Progenitor cell of endocrine pancreas (in vitro differentiated cells): Measurements from ENCODE around the gene IFI30. TPM values are rescaled to one million over a fixed set of nuclear protein-coding genes. Genes with fewer than 3 reads are reported as not detected.
"Not testable (repeated sequence)": the region's sequence is repeated elsewhere in the genome, so short reads cannot be mapped to it uniquely, and the experiment has no call there.

Experiments
- DNase-seq: peaks from one replicate; pipeline ENCODE4 v3.0.0; 2021; ENCODE audit warnings: low spot score; ENCODE audit not compliant: unreplicated experiment
- H3K27ac Mint-ChIP-seq: 2 replicates; pipeline ENCODE4 v1.8.0; 2021; ENCODE audit warnings: mild to moderate bottlenecking, moderate library complexity, mixed read lengths
- H3K27me3 Mint-ChIP-seq: 2 replicates; pipeline ENCODE4 v1.8.0; 2021; ENCODE audit warnings: mixed read lengths
- H3K36me3 Mint-ChIP-seq: 2 replicates; pipeline ENCODE4 v1.8.0; 2022; ENCODE audit warnings: mixed read lengths; ENCODE audit not compliant: insufficient read depth
- H3K4me1 Mint-ChIP-seq: 2 replicates; pipeline ENCODE4 v1.8.0; 2021; ENCODE audit warnings: low read depth, mixed read lengths
- H3K4me3 Mint-ChIP-seq: 2 replicates; pipeline ENCODE4 v1.8.0; 2021; ENCODE audit warnings: low read depth, mild to moderate bottlenecking, moderate library complexity, mixed read lengths
- H3K9me3 Mint-ChIP-seq: 2 replicates; pipeline ENCODE4 v1.8.0; 2021; ENCODE audit warnings: low read depth, mixed read lengths
- total RNA-seq: library from RNA; stranded (reverse); gene quantifications from 2 replicates; pipeline ENCODE4 v1.2.1, GENCODE V29; 2021
- TF ChIP-seq, protein P1 (sequence below): fragments of 200-600 bp; sonication (generic); IDR thresholded peaks from one replicate; pipeline ENCODE4 v1.5.0; 2021; ENCODE audit warnings: antibody characterized with exemption, mild to moderate bottlenecking; ENCODE audit not compliant: unreplicated experiment

IFI30 gene
- total RNA-seq, 1 donor from 2014 or later, result not detected

DNA sequence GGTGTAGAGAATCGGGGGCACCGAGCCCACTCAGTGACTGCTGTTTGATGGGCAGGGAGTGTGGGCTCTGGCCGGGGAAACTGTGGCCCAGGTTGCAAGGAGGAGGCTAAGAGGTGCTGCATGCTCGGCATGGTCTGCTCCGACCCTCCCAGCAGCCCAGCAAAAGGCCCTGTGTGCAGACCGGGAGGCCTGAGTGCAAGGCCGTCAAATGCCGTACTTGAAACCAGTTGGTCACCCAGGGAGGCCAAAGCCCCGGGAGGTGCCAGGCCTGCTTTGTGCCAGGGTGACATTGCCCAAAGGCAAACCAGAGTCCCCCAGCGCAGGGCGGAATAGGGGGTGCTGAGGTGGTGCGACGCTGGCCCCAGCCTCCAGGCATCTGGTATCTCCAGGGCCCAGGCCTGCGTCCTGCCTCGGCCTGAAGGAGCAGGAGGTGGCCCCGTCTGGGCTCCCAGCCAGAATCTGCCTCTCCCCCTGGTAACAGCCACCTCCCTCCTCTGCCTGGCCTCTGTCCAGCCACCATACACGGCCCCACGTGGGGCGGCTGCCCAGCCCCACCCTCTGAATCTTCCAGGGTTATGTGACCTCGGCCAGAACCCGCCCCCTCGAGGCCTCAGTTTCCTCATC is 16.7 kb upstream of the IFI30 start:
- no peak for DNase-seq
- TF ChIP-seq, protein P1, sequence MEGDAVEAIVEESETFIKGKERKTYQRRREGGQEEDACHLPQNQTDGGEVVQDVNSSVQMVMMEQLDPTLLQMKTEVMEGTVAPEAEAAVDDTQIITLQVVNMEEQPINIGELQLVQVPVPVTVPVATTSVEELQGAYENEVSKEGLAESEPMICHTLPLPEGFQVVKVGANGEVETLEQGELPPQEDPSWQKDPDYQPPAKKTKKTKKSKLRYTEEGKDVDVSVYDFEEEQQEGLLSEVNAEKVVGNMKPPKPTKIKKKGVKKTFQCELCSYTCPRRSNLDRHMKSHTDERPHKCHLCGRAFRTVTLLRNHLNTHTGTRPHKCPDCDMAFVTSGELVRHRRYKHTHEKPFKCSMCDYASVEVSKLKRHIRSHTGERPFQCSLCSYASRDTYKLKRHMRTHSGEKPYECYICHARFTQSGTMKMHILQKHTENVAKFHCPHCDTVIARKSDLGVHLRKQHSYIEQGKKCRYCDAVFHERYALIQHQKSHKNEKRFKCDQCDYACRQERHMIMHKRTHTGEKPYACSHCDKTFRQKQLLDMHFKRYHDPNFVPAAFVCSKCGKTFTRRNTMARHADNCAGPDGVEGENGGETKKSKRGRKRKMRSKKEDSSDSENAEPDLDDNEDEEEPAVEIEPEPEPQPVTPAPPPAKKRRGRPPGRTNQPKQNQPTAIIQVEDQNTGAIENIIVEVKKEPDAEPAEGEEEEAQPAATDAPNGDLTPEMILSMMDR, result no peak
- H3K4me1 Mint-ChIP-seq, result peaks cover 11% of the 10 kb centered on the region
- H3K27ac Mint-ChIP-seq, result no peak overlapping the region
- no peaks in the 10 kb centered on the region for H3K9me3 Mint-ChIP-seq
- peaks cover 5% of the 10 kb centered on the region for H3K36me3 Mint-ChIP-seq
- H3K4me3 Mint-ChIP-seq, result no peak overlapping the region
- H3K27me3 Mint-ChIP-seq, result no peaks in the 10 kb centered on the region

DNA sequence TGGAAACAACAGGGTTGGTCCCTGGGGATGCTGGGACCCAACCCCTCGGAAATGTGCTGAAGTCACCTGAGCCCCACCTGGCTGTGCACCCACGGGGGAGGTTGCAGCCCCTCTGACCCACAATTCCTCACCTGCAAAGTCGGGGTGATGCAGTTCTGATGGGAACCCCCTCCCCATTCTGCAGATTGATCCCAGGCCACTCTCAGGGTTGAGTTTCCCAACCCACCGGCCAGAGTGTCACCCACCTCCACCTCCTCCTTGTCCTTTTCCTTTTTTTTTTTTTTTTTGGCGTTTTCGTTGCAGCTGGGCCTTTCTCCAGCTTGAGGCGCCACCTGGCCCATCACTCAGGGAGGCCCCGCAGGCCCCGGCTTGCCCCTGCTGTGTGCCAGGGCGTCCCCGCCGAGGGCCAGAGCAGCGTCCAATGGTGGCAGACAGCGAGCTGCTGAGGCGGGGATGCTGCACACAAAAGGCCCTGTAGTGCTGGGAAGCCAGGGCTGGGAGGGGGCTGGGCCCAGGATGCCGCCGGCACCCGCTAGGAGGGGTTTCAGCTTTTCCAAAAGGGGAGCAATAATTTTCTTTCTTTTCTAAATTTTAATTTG is 16.0 kb upstream of the IFI30 start:
- no peak overlapping the region for H3K4me3 Mint-ChIP-seq
- H3K27ac Mint-ChIP-seq, result no peak overlapping the region
- H3K27me3 Mint-ChIP-seq, result no peaks in the 10 kb centered on the region

DNA sequence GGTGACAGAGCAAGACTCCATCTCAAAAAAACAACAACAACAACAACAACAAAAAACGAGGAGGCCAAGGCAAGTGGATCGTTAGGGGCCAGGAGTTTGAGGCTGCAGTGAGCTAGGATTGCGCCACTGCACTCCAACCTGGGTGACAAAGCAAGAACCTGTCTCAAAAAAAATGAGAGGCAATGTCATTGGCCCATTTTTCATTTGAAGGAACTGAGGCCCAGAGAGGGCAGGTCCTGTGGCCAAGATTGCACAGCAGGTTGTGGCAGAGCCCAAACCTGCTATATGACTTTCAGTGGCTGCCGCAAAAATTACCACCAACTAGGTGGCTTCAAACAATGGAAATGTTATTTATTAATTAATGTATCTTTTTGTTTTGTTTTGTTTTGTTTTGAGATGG is 15.1 kb upstream of the IFI30 start:
- no peak overlapping the region for H3K27ac Mint-ChIP-seq
- peaks cover 9% of the 10 kb centered on the region for H3K4me1 Mint-ChIP-seq
- H3K27me3 Mint-ChIP-seq, result no peaks in the 10 kb centered on the region
- H3K4me3 Mint-ChIP-seq, result no peak overlapping the region
- peaks cover 9% of the 10 kb centered on the region for H3K36me3 Mint-ChIP-seq
- TF ChIP-seq, protein P1, result no peak
- H3K9me3 Mint-ChIP-seq, result no peaks in the 10 kb centered on the region
- no peak for DNase-seq

More for the DNA sequence above, 16.0 kb upstream of the IFI30 start:
- Mint-ChIP-seq H3K36me3 (peaks cover 6% of the 10 kb centered on the region), H3K9me3 (no peaks in the 10 kb centered on the region), H3K4me1 (peaks cover 9% of the 10 kb centered on the region)
- TF ChIP-seq, protein P1, result no peak
- DNase-seq, result no peak

DNA sequence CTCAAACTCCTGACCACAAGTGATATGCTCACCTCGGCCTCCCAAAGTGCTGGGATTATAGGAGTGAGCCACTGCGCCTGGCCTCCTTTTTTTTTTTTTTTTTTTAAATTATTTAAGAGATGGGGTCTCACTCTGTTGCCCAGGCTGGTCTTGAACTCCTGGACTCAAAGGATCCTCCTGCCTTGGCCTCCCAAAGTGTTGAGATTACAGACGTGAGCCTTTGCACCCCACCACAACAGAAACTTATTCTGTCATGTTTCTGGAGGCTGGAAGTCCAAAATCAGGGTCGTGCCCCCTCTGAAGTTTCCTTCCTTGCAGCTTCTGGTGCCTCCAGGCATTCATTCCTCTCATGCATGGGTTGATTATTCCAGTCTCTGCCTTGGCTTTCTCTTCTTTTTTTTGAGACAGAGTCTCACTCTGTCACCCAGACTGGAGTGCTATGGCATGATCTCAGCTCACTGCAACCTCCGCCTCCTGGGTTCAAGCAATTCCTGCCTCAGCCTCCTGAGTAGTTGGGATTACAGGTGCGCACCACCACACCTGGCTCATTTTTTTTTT is 14.5 kb upstream of the IFI30 start:
- not testable (repeated sequence) for H3K27me3 Mint-ChIP-seq

DNA sequence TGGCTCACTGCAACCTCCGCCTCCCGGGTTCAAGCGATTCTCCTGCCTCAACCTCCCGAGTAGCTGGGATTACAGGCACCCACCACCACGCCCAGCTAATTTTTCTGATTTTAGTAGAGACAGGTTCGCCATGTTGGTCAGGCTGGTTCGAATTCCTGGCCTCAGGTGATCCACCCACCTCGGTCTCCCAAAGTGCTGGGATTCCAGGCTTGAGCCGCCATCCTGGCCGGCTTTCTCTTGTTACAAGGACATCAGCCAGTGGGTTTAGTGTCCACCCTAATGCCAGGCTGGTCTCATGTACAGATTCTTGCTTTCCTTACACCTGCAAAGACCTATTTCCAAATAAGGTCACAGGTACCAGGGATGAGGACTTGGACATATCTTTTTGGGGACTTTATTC is 13.8 kb upstream of the IFI30 start:
- Mint-ChIP-seq H3K36me3 (peaks cover 13% of the 10 kb centered on the region), H3K9me3 (no peaks in the 10 kb centered on the region), H3K4me1 (no peaks in the 10 kb centered on the region), H3K27ac (no peak overlapping the region), H3K27me3 (no peaks in the 10 kb centered on the region), H3K4me3 (no peak overlapping the region)
- TF ChIP-seq, protein P1, result no peak
- DNase-seq, result no peak

More for the DNA sequence above, 14.5 kb upstream of the IFI30 start:
- not testable (repeated sequence) for H3K4me1 Mint-ChIP-seq, H3K27ac Mint-ChIP-seq, H3K4me3 Mint-ChIP-seq, H3K9me3 Mint-ChIP-seq, DNase-seq
- H3K36me3 Mint-ChIP-seq, result peaks cover 12% of the 10 kb centered on the region

DNA sequence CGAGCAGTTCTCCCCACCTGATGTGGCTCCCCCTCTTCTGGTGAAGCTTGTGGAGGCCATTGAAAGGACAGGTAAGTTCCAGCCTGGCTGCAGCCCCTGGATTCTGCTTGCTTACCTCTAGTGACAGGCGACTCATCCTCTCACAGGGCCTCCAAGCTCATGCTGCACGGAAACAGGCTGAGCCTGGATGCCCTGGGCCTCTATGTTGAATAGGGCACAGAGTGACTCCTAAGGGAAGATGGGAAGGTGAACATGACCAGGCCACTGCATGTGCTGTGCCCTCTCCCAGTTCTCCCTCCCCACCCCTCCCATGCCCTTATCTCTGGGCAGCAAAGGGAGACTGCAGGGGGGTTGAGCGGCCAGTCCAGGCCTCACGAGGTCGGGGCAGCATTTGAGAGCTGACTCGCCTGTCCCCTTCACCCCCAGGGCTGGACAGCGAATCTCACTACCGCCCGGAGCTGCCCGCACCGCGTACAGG is 13.1 kb upstream of the IFI30 start:
- Mint-ChIP-seq H3K9me3 (no peaks in the 10 kb centered on the region), H3K36me3 (peaks cover 13% of the 10 kb centered on the region), H3K4me3 (no peak overlapping the region), H3K4me1 (no peaks in the 10 kb centered on the region), H3K27me3 (no peaks in the 10 kb centered on the region), H3K27ac (no peak overlapping the region)
- TF ChIP-seq, protein P1, result no peak
- DNase-seq, result no peak
